SK-N-MC (cell line): ENCODE measurements around the gene FOXD2.

Experiments
- EZH2 ChIP-seq: fragments of 200-600 bp; sonication (generic); IDR thresholded peaks from one replicate; pipeline ENCODE4 v1.6.1; 2017; ENCODE audit warnings: antibody characterized with exemption
- POLR2AphosphoS5 ChIP-seq: IDR thresholded peaks from 2 replicates; pipeline ENCODE4 v1.6.1; 2012; ENCODE audit warnings: mild to moderate bottlenecking, low read depth, low read length, borderline replicate concordance

DNA sequence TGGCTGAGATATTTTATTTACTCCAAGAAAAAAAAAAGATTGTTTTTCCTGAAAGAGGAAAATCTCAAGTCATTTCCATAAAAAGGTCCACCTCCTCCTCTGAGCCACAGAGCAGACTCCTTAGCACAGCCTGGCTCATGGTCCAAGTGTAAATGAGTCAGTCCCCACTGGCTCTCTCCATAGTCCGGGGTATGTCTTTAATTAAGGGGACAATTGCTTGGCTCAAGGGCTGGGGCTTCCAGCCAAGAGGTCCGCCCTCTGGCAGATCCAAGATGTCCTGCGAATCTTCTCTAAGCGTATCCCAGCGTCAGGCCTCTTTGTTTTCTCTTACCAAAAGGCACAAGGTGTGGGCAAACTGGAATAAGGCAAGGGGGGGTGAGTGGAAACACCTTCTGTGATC, 33.3 kb downstream of the FOXD2 start:
- TF ChIP-seq EZH2 (no peak), POLR2AphosphoS5 (no peak)
